Smooth muscle cell (in vitro differentiated cells): Measurements from ENCODE around the gene TBPL2. TPM values are rescaled to one million over a fixed set of nuclear protein-coding genes. Genes with fewer than 3 reads are reported as not detected.

Experiments
- DNase-seq: peaks from one replicate; lab custom pipeline; 2025; ENCODE audit not compliant: unreplicated experiment; lab: John Stamatoyannopoulos, UW
- H2AFZ ChIP-seq: fragments of 200-600 bp; sonication (generic); 2 replicates; pipeline ENCODE4 v1.6.0; 2016; ENCODE audit warnings: antibody characterized with exemption, low read depth, mild to moderate bottlenecking
- H3F3A ChIP-seq: fragments of 200-600 bp; sonication (generic); 2 replicates; pipeline ENCODE4 v1.6.0; 2017; ENCODE audit warnings: antibody characterized with exemption, low read depth
- H3K27ac ChIP-seq: fragments of 200-600 bp; sonication (generic); 2 replicates; pipeline ENCODE4 v1.5.1; 2016; ENCODE audit warnings: low read depth, mild to moderate bottlenecking
- H3K27me3 ChIP-seq: fragments of 200-600 bp; sonication (generic); 2 replicates; pipeline ENCODE4 v1.6.1; 2016; ENCODE audit warnings: low read depth, mild to moderate bottlenecking
- H3K36me3 ChIP-seq: fragments of 200-600 bp; sonication (generic); 2 replicates; pipeline ENCODE4 v1.5.1; 2016; ENCODE audit warnings: low read depth
- H3K4me1 ChIP-seq: fragments of 200-600 bp; sonication (generic); 2 replicates; pipeline ENCODE4 v1.5.1; 2016; ENCODE audit warnings: low read depth
- H3K4me2 ChIP-seq: fragments of 200-600 bp; sonication (generic); 2 replicates; pipeline ENCODE4 v1.6.0; 2016; ENCODE audit warnings: mild to moderate bottlenecking
- H3K4me3 ChIP-seq: fragments of 200-600 bp; sonication (generic); 2 replicates; pipeline ENCODE4 v1.5.1; 2016; ENCODE audit warnings: mild to moderate bottlenecking
- H3K79me2 ChIP-seq: fragments of 200-600 bp; sonication (generic); 2 replicates; pipeline ENCODE4 v1.6.0; 2016; ENCODE audit warnings: low read depth, mild to moderate bottlenecking
- H3K9ac ChIP-seq: fragments of 200-600 bp; sonication (generic); 2 replicates; pipeline ENCODE4 v1.6.0; 2016; ENCODE audit warnings: low read depth
- H3K9me3 ChIP-seq: fragments of 200-600 bp; sonication (generic); replicated peaks from 2 replicates; pipeline ENCODE4 v1.5.1; 2016; ENCODE audit warnings: low read depth
- H4K20me1 ChIP-seq: fragments of 200-600 bp; sonication (generic); 2 replicates; pipeline ENCODE4 v1.6.0; 2016; ENCODE audit warnings: low read depth
- WGBS: methylation state at CpG from one replicate; pipeline ENCODE4 v1.1.7; 2016; ENCODE audit warnings: low lambda C conversion rate; 5-methylcytosine and 5-hydroxymethylcytosine counted together
- polyA plus RNA-seq: library from polyadenylated mRNA; unstranded; fragments of >200 nt; fragmentation: Nextera tagmentation; extraction: Ambion mirVana; gene quantifications from 2 replicates; pipeline ENCODE4 v1.2.1, GENCODE V29; 2016
- total RNA-seq: library from RNA; depleted of rRNA; stranded (reverse); fragments of >200 nt; gene quantifications from 2 replicates; pipeline ENCODE4 v1.2.3, GENCODE V29; 2014
- TF ChIP-seq, protein P1 (sequence below): fragments of 200-600 bp; sonication (generic); IDR thresholded peaks from 2 replicates; pipeline ENCODE4 v1.5.1; 2017; ENCODE audit warnings: borderline replicate concordance, mild to moderate bottlenecking, antibody characterized with exemption; ENCODE audit not compliant: insufficient read depth, poor library complexity, severe bottlenecking

The TBPL2 gene
- total and polyA plus RNA-seq, 2 experiments from 2014 or later: not detected

DNA sequence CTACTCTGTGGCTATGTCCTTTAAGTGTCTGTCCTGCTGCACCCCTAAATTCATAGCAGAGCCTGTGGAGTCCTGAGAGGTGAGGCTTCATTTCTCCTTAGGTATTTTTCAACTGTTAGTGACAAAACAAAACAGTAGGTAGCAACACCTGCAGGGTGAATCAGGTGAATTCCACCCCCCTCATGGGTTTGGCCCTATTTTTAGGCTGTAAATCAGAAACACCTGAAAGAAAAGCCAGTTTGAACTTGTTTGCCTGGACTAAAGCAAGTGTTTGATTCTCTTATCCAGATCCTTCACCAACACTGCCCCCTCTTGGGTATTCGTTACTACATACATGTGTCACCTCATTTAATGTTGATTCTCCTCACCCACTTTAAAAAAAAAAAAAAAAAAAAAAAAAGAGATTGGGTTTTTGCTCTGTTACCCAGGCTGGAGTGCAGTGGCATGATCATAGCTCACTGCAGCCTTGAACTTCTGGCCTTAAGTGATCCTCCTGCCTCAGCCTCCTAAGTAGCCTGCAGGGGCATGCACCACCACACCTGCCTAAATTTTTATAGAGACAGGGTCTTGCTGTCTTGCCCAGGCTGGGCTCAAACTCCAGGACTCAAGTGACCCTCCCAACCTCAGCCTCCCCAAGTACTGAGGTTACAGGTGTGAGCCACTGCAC is 10.3 kb downstream of the TBPL2 start:
- H3K79me2 ChIP-seq: no peaks in the 10 kb centered on the region
- H3F3A ChIP-seq: no peaks in the 10 kb centered on the region
- H2AFZ ChIP-seq: no peak overlapping the region
- no peaks in the 10 kb centered on the region for H3K4me1 ChIP-seq
- no peak overlapping the region for H3K27ac ChIP-seq
- DNase-seq: no peak
- H3K27me3 ChIP-seq: no peaks in the 10 kb centered on the region
- 8% methylated on average over 1 of the region's 1 CpG for WGBS
- H3K9me3 ChIP-seq: no peaks in the 10 kb centered on the region
- H3K4me3 ChIP-seq: no peak overlapping the region
- H3K9ac ChIP-seq: no peak overlapping the region
- no peaks in the 10 kb centered on the region for H3K36me3 ChIP-seq
- TF ChIP-seq, protein P1, sequence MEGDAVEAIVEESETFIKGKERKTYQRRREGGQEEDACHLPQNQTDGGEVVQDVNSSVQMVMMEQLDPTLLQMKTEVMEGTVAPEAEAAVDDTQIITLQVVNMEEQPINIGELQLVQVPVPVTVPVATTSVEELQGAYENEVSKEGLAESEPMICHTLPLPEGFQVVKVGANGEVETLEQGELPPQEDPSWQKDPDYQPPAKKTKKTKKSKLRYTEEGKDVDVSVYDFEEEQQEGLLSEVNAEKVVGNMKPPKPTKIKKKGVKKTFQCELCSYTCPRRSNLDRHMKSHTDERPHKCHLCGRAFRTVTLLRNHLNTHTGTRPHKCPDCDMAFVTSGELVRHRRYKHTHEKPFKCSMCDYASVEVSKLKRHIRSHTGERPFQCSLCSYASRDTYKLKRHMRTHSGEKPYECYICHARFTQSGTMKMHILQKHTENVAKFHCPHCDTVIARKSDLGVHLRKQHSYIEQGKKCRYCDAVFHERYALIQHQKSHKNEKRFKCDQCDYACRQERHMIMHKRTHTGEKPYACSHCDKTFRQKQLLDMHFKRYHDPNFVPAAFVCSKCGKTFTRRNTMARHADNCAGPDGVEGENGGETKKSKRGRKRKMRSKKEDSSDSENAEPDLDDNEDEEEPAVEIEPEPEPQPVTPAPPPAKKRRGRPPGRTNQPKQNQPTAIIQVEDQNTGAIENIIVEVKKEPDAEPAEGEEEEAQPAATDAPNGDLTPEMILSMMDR: peak; percentile 43
- H3K4me2 ChIP-seq: no peak overlapping the region
- H4K20me1 ChIP-seq: no peaks in the 10 kb centered on the region

DNA sequence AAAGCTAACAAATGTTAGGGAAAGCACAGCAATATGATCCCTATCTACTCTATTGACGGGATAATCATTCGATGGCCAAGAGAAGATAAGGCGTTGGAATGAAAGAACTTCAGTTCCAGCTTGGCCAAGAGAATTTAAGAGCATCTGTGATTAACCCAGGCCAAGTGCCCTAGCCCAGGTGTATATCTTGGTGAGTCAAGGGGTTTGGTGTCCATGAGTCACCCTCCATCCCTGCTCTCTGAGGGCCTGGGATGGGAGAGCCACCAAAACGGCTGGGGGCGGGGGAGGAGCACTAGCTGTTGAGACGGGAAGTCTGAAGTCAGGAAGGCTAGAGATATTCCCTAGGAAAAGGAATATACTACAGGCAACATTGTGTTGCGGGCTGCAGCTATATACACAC is 13.0 kb downstream of the TBPL2 start:
- TF ChIP-seq, protein P1: no peak
- H3K27ac ChIP-seq: no peak overlapping the region
- H3K9ac ChIP-seq: no peak overlapping the region
- H3K9me3 ChIP-seq: no peaks in the 10 kb centered on the region
- H3K4me3 ChIP-seq: no peak overlapping the region
- no peak overlapping the region for H2AFZ ChIP-seq
- 67% methylated on average over 7 of the region's 7 CpGs for WGBS
- H3K36me3 ChIP-seq: no peaks in the 10 kb centered on the region
- no peak overlapping the region for H3K4me2 ChIP-seq
- H4K20me1 ChIP-seq: no peaks in the 10 kb centered on the region
- H3F3A ChIP-seq: no peaks in the 10 kb centered on the region
- H3K27me3 ChIP-seq: no peaks in the 10 kb centered on the region
- no peak for DNase-seq
- no peaks in the 10 kb centered on the region for H3K79me2 ChIP-seq
- H3K4me1 ChIP-seq: no peaks in the 10 kb centered on the region

DNA sequence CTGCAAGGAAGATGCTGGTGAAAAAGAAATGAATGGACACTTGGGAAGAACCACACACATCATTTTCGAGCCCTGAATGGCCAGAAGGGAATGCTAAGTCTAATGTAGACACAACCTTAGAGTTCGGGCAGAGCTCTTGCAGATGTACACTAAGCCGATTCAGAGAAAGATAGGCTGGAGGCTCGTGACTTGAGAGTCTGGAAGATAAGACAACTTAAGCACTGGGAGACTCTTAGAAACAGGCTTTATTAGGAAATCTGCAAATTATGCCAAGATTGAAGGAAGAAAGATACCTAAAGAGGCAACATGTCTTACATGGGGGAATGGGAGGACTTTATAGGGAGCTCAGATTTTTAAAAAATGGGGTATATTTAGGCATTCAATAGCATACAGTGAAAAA is 13.5 kb downstream of the TBPL2 start:
- Histone ChIP-seq H3F3A (no peaks in the 10 kb centered on the region), H2AFZ (no peak overlapping the region), H3K27me3 (no peaks in the 10 kb centered on the region), H3K36me3 (no peaks in the 10 kb centered on the region), H3K9ac (no peak overlapping the region), H3K27ac (no peak overlapping the region), H3K9me3 (no peaks in the 10 kb centered on the region), H3K79me2 (no peaks in the 10 kb centered on the region), H3K4me2 (no peak overlapping the region), H3K4me3 (no peak overlapping the region), H3K4me1 (no peaks in the 10 kb centered on the region), H4K20me1 (no peaks in the 10 kb centered on the region)
- DNase-seq: no peak
- TF ChIP-seq, protein P1: no peak
- WGBS: 50% methylated on average over 4 of the region's 4 CpGs

DNA sequence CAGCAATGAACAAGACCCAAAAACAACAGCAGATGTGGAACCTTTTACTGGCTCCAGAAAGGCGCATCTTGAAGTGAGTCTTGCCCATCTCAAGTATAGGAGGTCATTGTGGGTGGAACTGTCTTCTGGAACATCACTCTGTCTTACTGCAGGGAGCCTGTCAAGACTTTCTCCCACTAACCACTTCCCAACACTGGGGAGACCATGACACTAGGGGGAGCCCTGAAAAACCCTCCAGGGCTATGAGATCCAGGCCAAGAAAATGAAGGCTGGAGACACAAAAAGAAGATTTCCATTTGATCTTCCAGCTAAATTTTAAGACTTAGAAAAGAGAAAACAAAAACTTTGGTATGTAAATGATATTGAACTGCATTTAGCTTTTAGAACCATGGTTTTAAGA is 15.3 kb downstream of the TBPL2 start:
- no peak for DNase-seq
- no peak overlapping the region for H2AFZ ChIP-seq
- no peaks in the 10 kb centered on the region for H4K20me1 ChIP-seq
- no peak overlapping the region for H3K4me2 ChIP-seq
- no peaks in the 10 kb centered on the region for H3K4me1 ChIP-seq
- TF ChIP-seq, protein P1: no peak
- 100% methylated on average over 1 of the region's 1 CpG for WGBS
- no peak overlapping the region for H3K9ac ChIP-seq
- no peaks in the 10 kb centered on the region for H3F3A ChIP-seq
- H3K4me3 ChIP-seq: no peak overlapping the region
- no peaks in the 10 kb centered on the region for H3K9me3 ChIP-seq
- H3K36me3 ChIP-seq: no peaks in the 10 kb centered on the region
- H3K27me3 ChIP-seq: no peaks in the 10 kb centered on the region
- no peak overlapping the region for H3K27ac ChIP-seq
- H3K79me2 ChIP-seq: no peaks in the 10 kb centered on the region
